GM15510 (cell line): ENCODE measurements around the gene PDSS1.

Source experiments
- POLR2A ChIP-seq: IDR thresholded peaks from 3 replicates; pipeline ENCODE4 v1.6.1; 2011; ENCODE audit warnings: borderline replicate concordance; ENCODE audit not compliant: insufficient read length; ENCODE audit errors: extremely low read depth

Gene PDSS1

DNA sequence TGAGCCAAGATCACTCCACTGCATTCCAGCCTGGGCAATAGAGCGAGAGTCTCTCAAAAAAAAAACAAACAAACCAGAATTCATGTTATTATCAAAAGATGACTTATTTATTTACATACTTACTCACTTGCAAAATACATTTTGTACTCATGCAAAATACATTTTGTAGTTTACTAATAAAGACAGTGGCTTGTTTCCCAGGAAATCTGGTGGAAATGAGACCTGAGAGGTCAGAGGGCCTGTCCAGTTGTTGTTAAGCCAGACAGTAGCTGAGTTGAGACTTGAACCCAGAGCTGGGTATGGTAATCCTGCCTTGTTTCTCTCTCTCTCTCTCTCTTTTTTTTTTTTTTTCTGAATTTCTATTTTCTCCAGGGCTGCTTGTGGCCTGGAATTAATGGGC, 29.5 kb downstream of the PDSS1 start:
- TF ChIP-seq POLR2A, result no peak

DNA sequence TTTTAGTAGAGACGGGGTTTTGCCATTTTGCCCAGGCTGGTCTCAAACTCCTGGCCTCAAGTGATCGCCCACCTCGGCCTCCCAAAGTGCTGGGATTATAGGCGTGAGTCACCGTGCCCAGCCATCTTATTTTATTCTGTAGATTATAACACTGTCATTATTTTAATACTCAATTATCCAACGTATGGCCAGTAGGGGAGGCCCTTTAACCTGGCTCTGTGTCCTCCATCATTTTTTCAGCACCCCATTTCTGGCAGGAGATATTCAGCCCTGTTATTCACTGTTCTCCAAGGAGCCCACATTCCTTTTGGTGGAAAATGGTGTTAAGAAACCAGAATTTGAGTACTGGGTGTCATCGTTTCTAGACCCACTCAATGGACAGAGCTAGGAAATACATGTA, 31.5 kb downstream of the PDSS1 start:
- no peak for TF ChIP-seq POLR2A

DNA sequence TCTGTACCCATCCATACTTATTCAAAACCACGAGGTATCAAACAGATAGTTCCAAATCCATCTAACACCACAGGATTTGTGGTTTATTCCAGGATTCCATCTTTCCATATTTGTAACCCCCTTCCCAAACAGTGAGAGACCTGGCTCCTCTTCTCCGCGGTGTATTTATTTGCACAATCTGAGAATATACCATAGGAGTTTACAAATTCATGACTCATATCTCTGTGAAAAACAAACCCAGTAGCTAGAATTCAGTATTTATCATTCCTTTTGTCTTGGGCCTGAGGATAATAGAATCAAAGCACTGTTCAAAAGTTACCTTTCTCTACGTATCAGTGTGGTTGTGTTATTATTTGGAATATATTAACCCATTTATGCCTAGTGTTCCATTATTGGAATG, 31.9 kb downstream of the PDSS1 start:
- no peak for TF ChIP-seq POLR2A

DNA sequence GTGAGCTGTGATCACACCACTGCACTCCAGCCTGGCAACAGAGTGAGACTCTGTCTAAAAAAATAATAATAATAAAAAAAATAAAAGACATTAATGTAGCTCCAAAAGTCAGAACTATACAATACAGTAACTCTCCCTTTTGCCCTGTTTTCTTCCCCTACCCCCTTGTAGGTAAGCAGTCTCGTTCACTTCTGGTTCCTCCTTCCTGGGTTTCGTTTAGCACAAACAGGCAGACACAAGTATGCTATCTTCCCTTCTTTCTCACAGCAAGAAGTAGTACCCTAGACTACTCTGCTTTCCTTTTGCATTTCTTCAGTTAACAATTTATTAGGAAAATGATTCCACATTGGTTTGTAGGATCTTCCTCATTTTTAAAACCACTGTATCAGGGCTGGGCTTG, 33.1 kb downstream of the PDSS1 start:
- no peak for TF ChIP-seq POLR2A

DNA sequence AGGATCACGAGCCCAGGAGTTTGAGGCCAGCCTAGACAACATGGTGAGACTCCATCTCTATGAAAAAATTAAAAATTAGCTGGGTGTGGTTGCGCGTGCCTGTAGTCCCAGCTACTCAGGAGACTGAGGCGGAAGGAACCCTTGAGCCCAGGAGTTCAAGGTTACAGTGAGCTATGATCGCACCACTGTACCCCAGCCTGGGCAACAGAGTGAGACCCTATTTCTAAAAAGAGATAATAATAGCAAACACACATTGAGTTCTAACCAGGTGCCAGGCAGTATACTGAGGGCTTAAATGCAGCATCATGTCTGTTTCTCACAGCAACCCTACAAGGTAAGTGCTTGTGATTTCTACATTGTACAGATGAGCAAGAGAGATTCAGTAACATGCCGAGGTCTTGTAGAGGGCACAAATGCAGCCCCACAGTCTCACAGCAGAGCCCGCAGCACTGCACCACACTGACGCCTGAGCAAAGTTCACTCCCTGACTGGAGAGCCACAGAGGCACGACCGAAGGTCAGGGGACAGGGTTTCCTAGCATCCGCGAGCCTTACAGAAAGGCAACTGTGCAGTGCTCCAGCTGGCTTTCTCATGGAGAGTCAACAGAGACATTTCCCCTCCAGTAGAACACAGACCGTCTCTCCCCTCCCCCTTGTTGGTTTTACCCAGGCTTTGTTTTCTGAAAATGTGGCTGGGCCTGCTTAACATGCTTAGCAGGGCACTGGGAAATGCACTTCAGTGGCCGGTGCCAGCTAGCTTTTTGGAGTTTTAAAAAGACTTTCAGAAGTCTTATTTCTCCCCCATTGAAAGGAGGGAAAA, 36.5 kb downstream of the PDSS1 start:
- TF ChIP-seq POLR2A, result no peak

DNA sequence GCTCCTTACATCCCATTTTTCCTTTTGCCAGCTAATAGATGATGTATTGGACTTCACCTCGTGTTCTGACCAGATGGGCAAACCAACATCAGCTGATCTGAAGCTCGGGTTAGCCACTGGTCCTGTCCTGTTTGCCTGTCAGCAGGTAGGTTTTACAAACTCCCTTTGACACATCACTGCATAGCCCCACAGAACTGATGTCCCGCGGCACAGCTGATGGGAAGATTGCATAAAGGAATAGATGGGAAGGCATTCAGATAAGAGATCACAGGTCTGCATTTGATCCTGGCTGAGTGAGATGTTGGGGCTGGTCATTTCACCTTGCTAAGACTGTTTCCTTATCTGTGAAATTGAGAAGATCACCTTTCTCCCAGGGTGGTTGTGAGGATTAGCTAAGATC, 37.9 kb downstream of the PDSS1 start:
- no peak for TF ChIP-seq POLR2A

DNA sequence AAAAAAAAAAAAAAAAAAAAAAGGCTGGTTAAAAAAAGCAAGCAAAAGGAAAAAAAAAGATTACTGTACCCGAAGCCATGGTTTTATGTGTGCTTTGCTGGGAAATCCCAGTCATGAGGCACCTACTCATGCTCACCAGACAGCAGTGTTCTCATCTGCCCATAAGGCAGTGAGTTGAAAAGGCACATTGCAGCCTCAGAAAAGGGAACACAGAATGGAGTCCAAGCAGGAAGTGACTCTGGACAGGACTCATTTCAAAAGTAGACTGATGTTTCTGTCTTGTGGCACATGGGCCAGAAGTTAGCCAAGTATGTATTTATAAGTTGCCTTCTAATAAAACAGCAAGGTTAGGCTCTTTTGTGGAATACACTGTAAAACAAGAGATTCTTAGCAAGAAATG, 40.2 kb downstream of the PDSS1 start:
- peak; percentile 27 for TF ChIP-seq POLR2A

DNA sequence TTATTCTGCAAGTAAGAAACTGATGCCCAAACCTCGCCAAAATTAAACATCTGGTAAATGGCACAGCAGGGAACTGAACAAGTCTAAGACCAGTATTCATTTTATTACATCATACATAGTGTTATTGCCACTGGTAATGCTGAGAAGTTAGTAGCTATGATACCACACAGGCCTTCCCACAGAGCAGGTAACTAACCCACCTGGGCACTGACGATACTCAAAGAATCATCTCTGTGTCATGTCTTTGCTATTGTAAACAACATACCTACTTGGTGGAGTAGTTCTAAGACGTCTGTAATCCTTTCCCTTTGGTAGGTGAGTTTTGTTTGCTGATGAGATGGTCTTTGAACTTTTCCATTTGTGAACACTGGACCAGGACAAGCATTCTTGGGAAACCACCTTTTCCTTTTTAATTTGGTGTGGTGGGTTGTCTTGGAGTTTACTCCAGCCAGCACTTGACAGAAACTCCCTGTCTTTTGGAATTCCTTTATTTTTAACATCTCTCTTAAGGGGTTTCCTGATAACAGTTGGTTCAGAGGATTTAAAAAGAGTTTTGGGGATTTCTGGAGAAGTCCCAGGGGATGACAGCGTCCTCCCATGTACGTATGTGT, 40.9 kb downstream of the PDSS1 start:
- TF ChIP-seq POLR2A, result no peak

DNA sequence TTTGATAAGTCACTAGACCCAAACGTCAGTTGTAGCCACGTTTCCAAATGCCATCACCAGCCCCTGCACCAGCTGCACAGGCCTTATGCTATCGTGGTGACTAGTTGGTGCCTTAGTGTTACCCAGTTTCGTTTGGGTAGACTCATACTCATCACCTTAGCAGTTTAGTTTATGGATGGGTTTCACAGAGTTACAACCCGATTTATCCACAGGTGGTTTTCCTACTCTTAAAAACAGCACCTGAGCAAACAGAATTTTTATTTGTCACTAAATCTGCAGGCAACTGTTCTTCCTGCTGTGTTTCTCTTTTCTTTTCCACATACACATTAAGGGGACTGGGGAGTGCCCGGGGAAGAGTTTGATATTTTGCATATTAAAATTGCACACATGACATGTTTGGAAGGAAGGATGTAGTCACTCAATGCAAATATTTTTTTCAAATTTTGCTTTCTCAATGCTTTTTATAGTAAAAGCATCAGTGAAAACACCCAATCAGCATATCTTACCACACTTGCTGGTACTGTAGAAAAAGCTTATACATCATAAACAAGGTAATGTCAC, 41.6 kb downstream of the PDSS1 start:
- no peak for TF ChIP-seq POLR2A

DNA sequence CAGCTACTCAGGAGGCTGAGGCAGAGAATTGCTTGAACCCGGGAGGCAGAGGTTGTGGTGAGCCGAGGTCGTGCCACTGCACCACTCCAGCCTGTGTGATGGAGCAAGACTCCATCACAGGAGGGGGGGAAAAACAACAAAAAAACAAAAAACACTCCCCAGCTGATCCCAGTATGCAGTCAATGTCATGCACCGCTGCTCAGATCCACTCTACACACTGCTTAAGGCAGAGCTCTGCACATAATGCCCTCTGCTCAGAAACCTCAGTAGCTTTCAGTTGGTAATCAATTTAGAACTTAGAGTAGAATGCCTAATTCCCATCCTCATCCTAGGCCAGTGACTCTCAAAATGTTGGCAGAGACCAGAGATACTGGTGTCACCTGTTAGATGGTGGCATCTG, 43.9 kb downstream of the PDSS1 start:
- TF ChIP-seq POLR2A, result no peak

DNA sequence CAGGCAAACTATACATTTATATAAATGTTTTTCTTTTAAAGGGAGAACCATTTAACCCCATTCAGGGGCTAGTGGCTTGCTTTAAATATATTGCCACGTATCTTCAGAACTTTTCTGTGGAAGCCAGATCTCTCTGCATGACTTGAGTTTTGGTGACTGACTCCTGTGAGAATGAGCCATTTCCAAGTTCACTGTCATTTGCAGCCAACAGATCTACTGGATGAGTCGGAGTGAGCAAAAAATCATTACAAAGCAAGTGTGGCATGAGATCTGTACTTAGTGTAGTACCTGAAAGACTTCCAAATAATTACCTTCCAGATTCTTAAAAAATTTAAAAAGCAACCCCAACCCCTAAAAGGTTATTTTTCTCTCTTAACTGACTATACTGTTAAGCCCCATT, 45.6 kb downstream of the PDSS1 start:
- TF ChIP-seq POLR2A, result no peak

DNA sequence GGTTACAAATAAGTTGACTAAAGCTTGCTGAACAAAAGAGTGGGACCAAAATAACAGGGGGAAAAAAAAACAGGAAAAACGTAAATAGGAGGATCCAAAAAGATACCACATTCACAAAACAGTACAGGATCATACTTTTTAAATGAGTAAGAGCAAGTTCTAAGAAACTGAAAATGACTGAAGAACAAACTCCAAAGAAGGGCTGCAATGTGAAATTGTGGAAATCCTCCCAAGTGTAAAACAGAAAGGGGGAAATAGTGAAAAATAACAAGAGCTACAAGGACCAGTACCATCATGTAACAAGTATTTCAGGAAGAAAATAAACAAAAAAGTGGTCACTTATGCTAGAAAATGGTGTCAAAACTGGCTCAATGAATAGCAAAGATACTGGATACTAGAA, 46.3 kb downstream of the PDSS1 start:
- TF ChIP-seq POLR2A, result no peak

DNA sequence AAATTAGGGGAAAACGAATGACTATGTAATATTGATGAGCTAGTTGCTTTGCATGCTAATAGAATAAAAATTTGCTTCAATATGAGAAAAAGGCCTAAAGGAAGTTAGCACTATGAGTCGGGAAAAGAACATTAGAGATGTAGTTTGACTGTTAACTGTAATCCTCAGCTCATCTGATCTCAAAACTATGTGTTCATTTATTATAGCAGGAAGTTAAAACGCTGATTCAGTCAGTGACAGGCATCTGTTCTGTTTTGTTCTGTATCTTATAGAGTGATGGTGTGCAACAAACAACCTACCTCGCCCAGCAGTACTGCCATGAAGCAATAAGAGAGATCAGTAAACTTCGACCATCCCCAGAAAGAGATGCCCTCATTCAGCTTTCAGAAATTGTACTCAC, 48.6 kb downstream of the PDSS1 start:
- TF ChIP-seq POLR2A, result no peak

DNA sequence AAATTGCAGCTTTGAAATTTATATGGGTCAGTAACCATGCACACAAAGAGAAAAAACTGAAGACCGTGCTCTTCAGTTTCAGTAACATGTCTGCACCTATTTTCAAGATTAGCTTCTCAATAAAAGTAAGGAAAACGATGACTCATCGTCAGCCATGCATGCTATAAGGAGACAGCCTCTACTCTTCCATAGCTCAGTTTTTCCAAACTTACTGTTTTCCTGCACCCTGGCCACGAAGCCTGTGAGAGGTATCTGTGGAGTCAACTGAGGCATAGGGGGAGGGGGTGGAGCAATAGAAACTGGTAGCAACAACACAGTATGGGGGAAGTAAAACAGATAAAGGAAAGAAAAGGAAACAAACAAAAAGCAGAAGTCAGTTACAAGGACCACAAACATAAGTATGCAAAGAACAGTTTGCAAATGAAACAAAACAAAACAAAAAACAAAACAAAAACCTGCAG, 58.0 kb downstream of the PDSS1 start:
- TF ChIP-seq POLR2A, result no peak

DNA sequence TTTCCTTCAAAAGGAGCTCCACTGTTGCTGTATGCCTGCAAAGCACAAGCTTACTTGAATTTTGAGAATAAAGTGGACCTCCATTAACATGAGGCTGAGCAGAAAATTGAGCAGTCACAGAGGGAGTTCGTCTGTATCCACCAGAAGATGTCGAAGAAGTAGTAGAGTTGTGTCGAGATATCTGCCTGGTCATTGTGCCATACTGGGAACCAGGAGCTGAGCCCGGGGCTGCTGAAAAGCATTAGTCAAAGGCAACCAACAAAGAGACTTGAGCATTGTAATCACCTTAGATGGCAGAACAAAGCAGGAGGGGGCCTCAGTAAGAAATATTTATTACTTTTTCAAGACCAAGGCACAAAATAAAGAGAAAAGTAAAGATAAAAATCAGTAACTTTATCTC, 61.5 kb downstream of the PDSS1 start:
- TF ChIP-seq POLR2A, result no peak

DNA sequence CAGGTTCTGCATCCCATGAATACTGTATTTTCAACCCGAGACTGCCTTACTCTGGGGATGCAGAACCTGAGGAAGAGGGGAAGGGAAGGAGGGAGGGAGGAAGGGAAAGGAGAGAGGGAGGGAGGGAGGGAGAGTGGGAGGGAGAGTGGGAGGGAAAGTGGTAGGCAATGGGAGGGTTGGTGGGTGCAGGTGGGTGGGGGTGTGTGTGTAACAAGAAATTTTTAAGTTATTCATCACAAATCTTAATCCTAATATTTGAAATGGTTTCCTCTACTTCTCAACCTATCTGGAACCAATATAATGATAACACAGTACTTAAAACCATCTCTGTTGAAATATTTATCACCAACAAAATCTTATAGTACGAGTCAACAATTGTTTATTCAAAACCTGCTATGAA, 68.0 kb downstream of the PDSS1 start:
- TF ChIP-seq POLR2A, result no peak

DNA sequence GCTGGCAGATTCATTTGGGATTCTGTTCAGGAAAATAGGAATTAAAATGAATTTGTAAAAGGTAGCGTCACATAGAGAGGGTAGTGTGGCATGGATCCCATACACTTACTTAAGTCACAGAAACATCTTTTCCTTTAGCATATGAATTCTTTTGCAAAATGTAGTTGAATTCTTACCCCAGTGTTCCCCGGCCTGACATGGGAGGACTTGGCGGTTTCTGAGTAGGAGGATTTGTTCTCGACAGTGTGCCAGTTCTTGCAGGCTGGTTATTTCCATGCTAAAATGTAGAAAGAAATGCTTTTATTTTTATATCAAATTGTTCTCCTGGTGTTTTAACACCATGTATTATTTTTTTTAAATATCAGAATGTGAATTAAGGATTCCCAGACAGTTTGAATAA, 72.6 kb downstream of the PDSS1 start:
- no peak for TF ChIP-seq POLR2A

DNA sequence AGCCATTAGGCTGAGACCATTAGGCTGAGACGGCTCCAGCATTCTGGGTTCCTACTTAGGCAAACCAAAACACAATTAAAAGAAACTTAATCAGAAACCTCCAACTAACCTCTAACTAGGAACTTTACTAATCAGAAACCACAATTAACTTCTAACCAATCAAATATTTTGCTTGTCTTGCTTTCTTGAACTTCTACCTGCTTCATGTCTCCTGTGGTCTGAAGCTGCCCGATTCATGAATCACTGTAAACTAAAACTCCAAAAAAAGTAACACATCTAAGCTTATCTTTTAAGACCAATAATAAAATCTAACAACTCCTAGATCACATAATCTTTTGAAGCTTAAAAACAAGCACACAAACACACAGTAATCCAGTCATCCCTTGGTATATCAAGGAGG, 76.1 kb downstream of the PDSS1 start:
- TF ChIP-seq POLR2A, result no peak
